GM12801 (cell line): ENCODE results near the gene EPHX1.

ENCODE experiments used
- CTCF ChIP-seq: IDR thresholded peaks from one replicate; pipeline ENCODE4 v1.5.1; 2011; ENCODE audit warnings: control low read depth; ENCODE audit not compliant: insufficient read length; ENCODE audit errors: extremely low read depth

The EPHX1 gene

GRCh38 chr1:225828706-225829345, 18.9 kb downstream of the EPHX1 start:
- TF ChIP-seq CTCF, result no peak

- no peak for TF ChIP-seq CTCF
Measured at GRCh38 chr1:225830841-225831240, 20.9 kb downstream of the EPHX1 start.

- no peak for TF ChIP-seq CTCF
Measured at GRCh38 chr1:225834417-225835329, 24.7 kb downstream of the EPHX1 start.

GRCh38 chr1:225835856-225836255, 25.9 kb downstream of the EPHX1 start:
- TF ChIP-seq CTCF, result no peak

- TF ChIP-seq CTCF, result no peak
Measured at GRCh38 chr1:225838793-225839192, 28.9 kb downstream of the EPHX1 start.

GRCh38 chr1:225840223-225840610, 30.3 kb downstream of the EPHX1 start:
- TF ChIP-seq CTCF, result no peak

- no peak for TF ChIP-seq CTCF
Measured at GRCh38 chr1:225840713-225841112, 30.8 kb downstream of the EPHX1 start.
